ES-I3 (cell line): Measurements from ENCODE around the gene ZNF396.

Experiments used
- H3K36me3 ChIP-seq: 2 replicates; pipeline ENCODE4 v1.6.1; 2013; ENCODE audit warnings: mild to moderate bottlenecking, low read length, control low read depth, moderate library complexity; ENCODE audit not compliant: insufficient read depth
- H3K4me1 ChIP-seq: 2 replicates; pipeline ENCODE4 v1.6.1; 2013; ENCODE audit warnings: mild to moderate bottlenecking, control low read depth, low read length; ENCODE audit not compliant: insufficient read depth
- H3K9ac ChIP-seq: 2 replicates; pipeline ENCODE4 v1.6.1; 2013; ENCODE audit warnings: low read depth, mild to moderate bottlenecking, low read length, moderate library complexity
- H3K9me3 ChIP-seq: 2 replicates; pipeline ENCODE4 v1.6.1; 2013; ENCODE audit warnings: mild to moderate bottlenecking, low read length, moderate library complexity; ENCODE audit not compliant: control insufficient read depth, insufficient read depth

The ZNF396 gene

GRCh38 chr18:35337286-35337685 is 39.9 kb downstream of the ZNF396 start:
- H3K9me3 ChIP-seq = no peaks in the 10 kb centered on the region
- no peaks in the 10 kb centered on the region for H3K4me1 ChIP-seq
- H3K36me3 ChIP-seq = peaks cover 36% of the 10 kb centered on the region
- no peak overlapping the region for H3K9ac ChIP-seq

GRCh38 chr18:35335866-35336265 is 41.3 kb downstream of the ZNF396 start:
- no peaks in the 10 kb centered on the region for H3K4me1 ChIP-seq
- no peaks in the 10 kb centered on the region for H3K9me3 ChIP-seq
- peaks cover 36% of the 10 kb centered on the region for H3K36me3 ChIP-seq
- no peak overlapping the region for H3K9ac ChIP-seq

GRCh38 chr18:35334821-35335220 is 42.3 kb downstream of the ZNF396 start:
- Histone ChIP-seq H3K36me3 (peaks cover 29% of the 10 kb centered on the region), H3K9ac (no peak overlapping the region), H3K4me1 (no peaks in the 10 kb centered on the region)

DNA sequence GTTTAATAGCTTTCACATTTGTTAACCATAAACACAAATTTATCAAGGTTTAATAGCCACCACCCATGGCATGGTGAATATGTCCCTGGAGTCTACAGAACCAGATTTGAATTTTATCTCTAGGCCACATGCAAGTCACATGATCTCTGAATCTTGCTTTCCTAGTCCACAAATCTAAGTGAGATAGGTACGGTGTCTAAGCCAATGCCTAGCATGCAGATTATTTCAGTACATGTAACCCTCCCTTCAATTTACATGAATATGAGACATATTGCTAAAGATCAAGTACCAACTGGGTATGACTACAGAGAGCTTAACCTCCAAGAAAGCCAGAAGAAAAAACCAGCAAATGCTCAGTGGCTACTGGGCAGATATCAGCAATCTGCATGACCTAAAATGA is 42.9 kb downstream of the ZNF396 start:
- Histone ChIP-seq H3K9me3 (no peaks in the 10 kb centered on the region), H3K4me1 (no peaks in the 10 kb centered on the region), H3K9ac (no peak overlapping the region), H3K36me3 (peaks cover 23% of the 10 kb centered on the region)

More at GRCh38 chr18:35334821-35335220, 42.3 kb downstream of the ZNF396 start:
- no peaks in the 10 kb centered on the region for H3K9me3 ChIP-seq

- H3K36me3 ChIP-seq = peaks cover 7% of the 10 kb centered on the region
- H3K9ac ChIP-seq = no peak overlapping the region
- H3K4me1 ChIP-seq = peaks cover 5% of the 10 kb centered on the region; the same call in 1 of the 2 replicates
- H3K9me3 ChIP-seq = no peaks in the 10 kb centered on the region
These were observed 45.6 kb downstream of the ZNF396 start for GRCh38 chr18:35331367-35332087.

- H3K9me3 ChIP-seq = no peaks in the 10 kb centered on the region
- H3K4me1 ChIP-seq = peaks cover 6% of the 10 kb centered on the region; the same call in 1 of the 2 replicates
- H3K36me3 ChIP-seq = no peaks in the 10 kb centered on the region
- no peak overlapping the region for H3K9ac ChIP-seq
These were observed 48.3 kb downstream of the ZNF396 start for GRCh38 chr18:35328868-35329267.

- Histone ChIP-seq H3K36me3 (no peaks in the 10 kb centered on the region), H3K9ac (no peak overlapping the region), H3K9me3 (no peaks in the 10 kb centered on the region), H3K4me1 (peaks cover 6% of the 10 kb centered on the region; the same call in 1 of the 2 replicates)
These were observed 50.3 kb downstream of the ZNF396 start for GRCh38 chr18:35326695-35327387.

- H3K36me3 ChIP-seq = no peaks in the 10 kb centered on the region
These were observed 52.0 kb downstream of the ZNF396 start for GRCh38 chr18:35324926-35325655.

GRCh38 chr18:35322486-35323458 is 54.4 kb downstream of the ZNF396 start:
- no peak overlapping the region for H3K9ac ChIP-seq

More at GRCh38 chr18:35324926-35325655, 52.0 kb downstream of the ZNF396 start:
- H3K4me1 ChIP-seq = peaks cover 6% of the 10 kb centered on the region; the same call in 1 of the 2 replicates
- H3K9me3 ChIP-seq = no peaks in the 10 kb centered on the region
- H3K9ac ChIP-seq = no peak overlapping the region

More at GRCh38 chr18:35322486-35323458, 54.4 kb downstream of the ZNF396 start:
- Histone ChIP-seq H3K36me3 (no peaks in the 10 kb centered on the region), H3K9me3 (no peaks in the 10 kb centered on the region), H3K4me1 (peaks cover 6% of the 10 kb centered on the region; the same call in 1 of the 2 replicates)
